GM12872 (cell line): ENCODE data around the gene UROS.

Experiments
- TF ChIP-seq, protein P1 (sequence below): IDR thresholded peaks from 3 replicates; pipeline ENCODE4 v1.5.1; 2011; ENCODE audit warnings: low read depth, mild to moderate bottlenecking, low read length, moderate library complexity; ENCODE audit not compliant: insufficient read depth

The UROS gene

DNA sequence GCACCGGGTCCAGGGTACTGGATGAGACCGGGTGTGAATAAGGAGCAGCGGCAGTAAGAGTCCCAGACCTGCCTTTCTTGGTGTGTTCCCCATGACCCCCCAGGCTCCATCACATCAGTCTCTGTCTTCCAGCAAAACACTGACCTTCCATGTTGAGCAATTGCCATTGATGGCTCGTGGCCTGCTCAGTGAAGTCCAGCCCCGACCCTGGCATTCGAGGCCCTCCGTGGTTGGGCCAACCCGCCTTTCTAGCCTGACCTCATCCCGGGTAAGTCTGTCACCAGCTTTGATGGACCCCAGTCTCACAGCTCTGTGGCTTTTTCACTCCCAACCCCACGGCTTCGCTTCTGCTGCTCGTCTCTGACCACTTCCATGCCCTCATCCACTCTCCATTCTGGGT, 53.9 kb downstream of the UROS start:
- TF ChIP-seq, protein P1, sequence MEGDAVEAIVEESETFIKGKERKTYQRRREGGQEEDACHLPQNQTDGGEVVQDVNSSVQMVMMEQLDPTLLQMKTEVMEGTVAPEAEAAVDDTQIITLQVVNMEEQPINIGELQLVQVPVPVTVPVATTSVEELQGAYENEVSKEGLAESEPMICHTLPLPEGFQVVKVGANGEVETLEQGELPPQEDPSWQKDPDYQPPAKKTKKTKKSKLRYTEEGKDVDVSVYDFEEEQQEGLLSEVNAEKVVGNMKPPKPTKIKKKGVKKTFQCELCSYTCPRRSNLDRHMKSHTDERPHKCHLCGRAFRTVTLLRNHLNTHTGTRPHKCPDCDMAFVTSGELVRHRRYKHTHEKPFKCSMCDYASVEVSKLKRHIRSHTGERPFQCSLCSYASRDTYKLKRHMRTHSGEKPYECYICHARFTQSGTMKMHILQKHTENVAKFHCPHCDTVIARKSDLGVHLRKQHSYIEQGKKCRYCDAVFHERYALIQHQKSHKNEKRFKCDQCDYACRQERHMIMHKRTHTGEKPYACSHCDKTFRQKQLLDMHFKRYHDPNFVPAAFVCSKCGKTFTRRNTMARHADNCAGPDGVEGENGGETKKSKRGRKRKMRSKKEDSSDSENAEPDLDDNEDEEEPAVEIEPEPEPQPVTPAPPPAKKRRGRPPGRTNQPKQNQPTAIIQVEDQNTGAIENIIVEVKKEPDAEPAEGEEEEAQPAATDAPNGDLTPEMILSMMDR = no peak

GRCh38 chr10:125768219-125768855, 54.7 kb downstream of the UROS start:
- TF ChIP-seq, protein P1 = no peak

DNA sequence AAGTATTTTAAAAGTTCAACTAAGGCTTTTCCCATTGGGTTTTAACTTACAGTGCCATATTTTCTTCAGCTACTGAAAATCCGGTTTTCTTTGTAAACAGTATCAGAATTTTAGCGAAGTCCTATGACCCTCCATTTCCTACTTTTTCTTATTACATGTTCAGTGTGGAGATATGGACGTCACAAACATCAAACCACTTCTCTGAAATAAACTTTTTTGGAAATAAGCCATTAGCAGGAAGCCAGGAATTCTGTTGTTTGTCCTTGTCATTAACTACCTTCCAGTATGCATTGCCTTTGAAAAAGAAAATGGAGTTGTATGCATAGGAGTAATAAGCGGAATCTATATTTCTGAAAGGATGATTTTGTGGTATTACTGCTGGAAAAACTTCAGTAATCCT, 56.5 kb downstream of the UROS start:
- TF ChIP-seq, protein P1 = no peak

DNA sequence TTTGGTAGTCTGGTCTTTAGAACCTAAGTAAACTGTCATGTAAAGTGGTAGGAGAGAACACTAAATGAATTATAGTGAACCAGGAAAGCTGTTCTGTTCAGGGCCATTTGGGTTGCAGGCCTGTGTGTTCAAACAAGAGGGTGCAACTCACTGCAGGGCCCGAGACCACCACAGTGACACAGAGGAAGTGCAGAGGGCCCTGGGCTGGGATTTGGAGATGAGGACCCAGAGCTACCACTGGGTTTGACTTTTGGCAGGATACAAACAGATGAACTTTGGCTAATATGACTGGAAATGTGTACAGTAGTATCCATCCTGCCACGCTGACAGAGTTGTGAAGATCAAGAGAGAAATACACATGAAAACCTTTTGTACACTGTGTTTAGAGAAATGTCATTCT, 57.2 kb downstream of the UROS start:
- TF ChIP-seq, protein P1 = no peak

GRCh38 chr10:125762692-125763648, 60.1 kb downstream of the UROS start:
- TF ChIP-seq, protein P1 = no peak

- TF ChIP-seq, protein P1 = no peak
Measured at GRCh38 chr10:125761961-125762360, 61.1 kb downstream of the UROS start.

DNA sequence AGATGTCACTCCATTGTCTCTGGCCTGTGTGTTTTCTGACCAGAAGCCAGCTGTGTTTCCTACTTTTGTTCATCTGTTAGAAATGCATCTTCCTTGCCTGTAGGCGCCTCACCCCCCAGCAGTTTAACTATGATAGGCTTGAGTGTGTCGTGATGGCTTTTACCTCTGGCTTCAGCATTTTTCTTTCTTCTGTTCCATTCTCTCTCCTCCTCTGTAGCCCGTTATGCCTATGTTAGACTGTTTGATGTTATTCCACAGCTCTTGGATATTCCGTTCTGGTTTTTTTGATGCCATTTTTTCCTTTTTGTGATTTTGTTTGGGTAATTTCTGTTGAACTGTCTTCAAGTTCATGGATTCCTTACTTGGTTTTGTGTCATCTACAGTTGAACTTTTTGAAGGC, 65.3 kb downstream of the UROS start:
- TF ChIP-seq, protein P1 = no peak
